ENCODE data around the gene RBM14.

RBM14 gene

DNA sequence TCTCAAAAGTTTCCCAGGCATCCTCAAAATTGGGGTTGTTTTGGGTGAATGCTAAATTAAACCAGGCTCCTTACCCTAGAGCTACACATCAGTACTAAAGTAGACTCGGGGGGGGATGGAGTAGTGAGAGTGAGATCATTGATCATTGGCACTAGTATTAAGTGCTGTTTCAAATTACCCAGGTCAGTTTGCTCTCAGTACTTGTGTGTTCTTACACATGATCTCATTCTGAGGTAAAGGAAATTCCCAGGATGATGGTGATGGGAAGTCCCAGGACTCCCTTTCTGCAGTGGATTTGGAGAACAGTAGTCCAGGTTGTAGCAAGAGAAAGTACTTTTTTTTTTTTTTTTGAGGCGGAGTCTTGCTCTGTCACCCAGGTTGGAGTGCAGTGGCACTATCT lies 34.6 kb downstream of the RBM14 start:
- DNase-seq (no peak), ATAC-seq (replicated peaks) (peak; percentile 9)
- peak overlapping the region in 1 of 2 donors; percentile 85 for H3K27ac Mint-ChIP-seq
- no peaks in the 10 kb centered on the region for H3K27me3 Mint-ChIP-seq
- peaks cover 26 to 45% of the 10 kb centered on the region in 2 donors for H3K4me1 Mint-ChIP-seq (ENCODE audit: low read depth in 2 of 2)
- H3K36me3 Mint-ChIP-seq (ENCODE audit: insufficient read depth) = peaks cover 99% of the 10 kb centered on the region
- peak overlapping the region in 1 of 2 donors; percentile 12 for H3K4me3 Mint-ChIP-seq
- H3K9me3 Mint-ChIP-seq = no peaks in the 10 kb centered on the region

DNA sequence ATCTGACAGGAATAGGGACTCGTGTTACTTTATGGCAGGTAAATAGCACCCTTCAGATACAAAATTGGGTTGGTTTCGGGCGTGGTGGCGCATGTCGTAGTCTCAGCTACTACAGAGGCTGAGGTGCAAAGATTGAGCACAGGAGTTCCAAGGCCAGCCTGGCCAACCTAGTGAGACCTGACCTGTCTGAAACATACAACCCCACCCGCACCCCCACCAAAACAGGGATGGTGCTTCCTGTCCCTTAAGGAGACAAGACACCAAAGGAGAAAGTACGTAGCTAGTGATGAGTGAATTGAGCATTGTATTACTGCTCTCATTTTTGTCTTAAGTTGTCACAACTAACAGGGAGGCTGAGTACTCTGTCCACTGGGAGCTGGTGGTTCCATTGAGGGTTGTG lies 36.2 kb downstream of the RBM14 start:
- no peak for ATAC-seq (replicated peaks)
- Mint-ChIP-seq H3K4me3 (no peak overlapping the region), H3K36me3 (ENCODE audit: insufficient read depth) (peaks cover 99% of the 10 kb centered on the region), H3K9me3 (no peaks in the 10 kb centered on the region), H3K27me3 (no peaks in the 10 kb centered on the region), H3K4me1 (ENCODE audit: low read depth in 2 of 2) (peaks cover 12 to 29% of the 10 kb centered on the region in 2 donors), H3K27ac (peak overlapping the region; percentile 56 to 85)
- DNase-seq = no peak

DNA sequence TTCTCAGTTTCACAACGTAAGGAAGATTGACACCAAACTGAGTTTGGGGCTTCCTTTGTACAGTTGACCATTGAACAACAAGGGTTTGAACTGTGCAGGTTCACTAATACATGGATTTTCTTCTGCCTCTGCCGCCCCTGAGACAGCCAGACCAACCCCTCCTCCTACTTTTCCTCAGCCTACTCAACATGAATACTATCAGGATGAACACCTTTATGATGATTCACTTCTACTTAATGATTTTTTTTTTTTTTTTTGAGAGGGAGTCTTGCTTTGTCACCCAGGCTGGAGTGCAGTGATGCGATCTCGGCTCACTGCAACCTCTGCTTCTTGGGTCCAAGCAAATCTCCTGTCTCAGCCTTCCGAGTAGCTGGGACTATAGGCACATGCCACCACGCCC lies 36.7 kb downstream of the RBM14 start:
- Mint-ChIP-seq H3K9me3 (no peaks in the 10 kb centered on the region), H3K4me3 (peak overlapping the region in 1 of 2 donors; percentile 37), H3K36me3 (ENCODE audit: insufficient read depth) (peaks cover 99% of the 10 kb centered on the region), H3K4me1 (ENCODE audit: low read depth in 2 of 2) (peaks cover 12 to 28% of the 10 kb centered on the region in 2 donors), H3K27me3 (no peaks in the 10 kb centered on the region), H3K27ac (peak overlapping the region; percentile 67 to 87)
- ATAC-seq (replicated peaks) = no peak
- DNase-seq = no peak

DNA sequence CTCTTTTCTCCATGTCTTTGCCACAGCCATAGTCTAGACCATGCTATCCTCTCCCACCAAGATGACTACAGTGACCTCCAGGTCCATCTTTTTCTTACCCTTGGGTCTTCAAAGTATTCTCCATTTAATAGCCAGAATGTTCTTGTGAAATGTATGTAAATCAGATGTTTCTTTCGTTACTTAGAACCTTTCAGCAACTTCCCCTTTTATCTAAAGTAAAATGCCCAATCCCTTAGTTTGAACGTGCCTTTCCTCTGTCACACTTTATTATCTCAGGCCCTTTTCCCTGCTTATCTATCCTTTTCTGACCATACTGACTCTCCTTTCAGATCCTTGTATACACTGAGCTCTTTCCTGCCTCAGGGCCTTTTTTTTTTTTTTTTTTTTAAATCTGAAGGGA lies 43.3 kb downstream of the RBM14 start:
- Mint-ChIP-seq H3K9me3 (no peaks in the 10 kb centered on the region), H3K27me3 (no peaks in the 10 kb centered on the region), H3K27ac (peak overlapping the region in 1 of 2 donors; percentile 17), H3K4me3 (no peak overlapping the region), H3K36me3 (ENCODE audit: insufficient read depth) (peaks cover 95% of the 10 kb centered on the region), H3K4me1 (ENCODE audit: low read depth in 2 of 2) (peaks cover 2 to 22% of the 10 kb centered on the region in 2 donors)
- DNase-seq (no peak), ATAC-seq (replicated peaks) (peak; percentile 7)

DNA sequence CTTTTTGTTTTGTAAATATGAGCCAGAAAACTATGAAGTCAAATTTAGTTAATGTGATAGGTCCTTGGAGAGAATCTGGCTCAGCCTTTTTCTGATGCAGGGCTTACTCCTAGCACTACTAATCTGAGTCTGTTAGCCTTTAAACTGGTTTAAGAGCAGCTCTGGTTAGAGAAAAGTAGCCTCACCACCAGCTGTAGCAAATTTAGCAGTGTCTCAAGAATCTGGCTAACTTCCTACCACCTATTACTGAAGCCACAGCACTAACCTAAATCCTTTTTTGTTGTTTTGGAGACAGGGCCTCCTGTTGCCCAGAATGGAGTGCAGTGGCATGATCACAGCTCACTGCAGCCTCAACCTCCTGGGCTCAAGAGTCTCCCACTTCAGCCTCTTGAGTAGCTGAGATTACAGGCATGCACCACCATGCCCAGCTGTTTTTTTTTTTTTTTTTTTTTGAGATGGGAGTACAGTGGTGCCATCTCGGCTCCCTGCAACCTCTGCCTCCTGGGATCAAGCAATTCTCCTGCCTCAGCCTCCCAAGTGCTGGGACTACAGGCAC lies 47.4 kb downstream of the RBM14 start:
- no peak for DNase-seq
- ATAC-seq (replicated peaks) = no peak
- H3K36me3 Mint-ChIP-seq (ENCODE audit: insufficient read depth) = peaks cover 96% of the 10 kb centered on the region
- H3K4me3 Mint-ChIP-seq = no peak overlapping the region
- peak overlapping the region; percentile 49 to 83 for H3K27ac Mint-ChIP-seq
- no peaks in the 10 kb centered on the region for H3K27me3 Mint-ChIP-seq
- peaks cover 6 to 22% of the 10 kb centered on the region in 2 donors for H3K4me1 Mint-ChIP-seq (ENCODE audit: low read depth in 2 of 2)
- H3K9me3 Mint-ChIP-seq = no peaks in the 10 kb centered on the region

DNA sequence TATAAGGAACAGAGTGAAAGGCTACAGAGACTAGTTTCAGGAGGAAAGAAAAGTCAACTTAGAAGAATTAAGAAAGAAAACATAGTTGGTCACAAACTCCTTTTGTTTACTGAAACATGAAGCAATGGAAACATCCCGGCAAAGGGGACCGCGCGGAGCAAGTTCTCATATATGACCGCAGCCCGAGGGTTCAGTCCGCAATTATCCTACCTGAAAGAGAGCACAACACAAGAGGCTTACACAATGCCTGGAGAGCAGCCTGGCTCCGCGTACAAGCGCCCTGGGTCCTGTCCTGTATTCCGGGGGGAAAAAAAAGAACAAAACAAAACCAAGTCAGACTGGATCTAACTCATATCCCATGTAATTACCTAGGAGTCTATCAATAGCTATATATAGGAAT lies 48.9 kb downstream of the RBM14 start:
- H3K27me3 Mint-ChIP-seq = no peaks in the 10 kb centered on the region
- no peak for DNase-seq
- H3K36me3 Mint-ChIP-seq (ENCODE audit: insufficient read depth) = peaks cover 93% of the 10 kb centered on the region
- ATAC-seq (replicated peaks) = no peak
- H3K27ac Mint-ChIP-seq = peak overlapping the region; percentile 47 to 83
- H3K4me3 Mint-ChIP-seq = no peak overlapping the region
- peaks cover 6 to 24% of the 10 kb centered on the region in 2 donors for H3K4me1 Mint-ChIP-seq (ENCODE audit: low read depth in 2 of 2)
- H3K9me3 Mint-ChIP-seq = no peaks in the 10 kb centered on the region

DNA sequence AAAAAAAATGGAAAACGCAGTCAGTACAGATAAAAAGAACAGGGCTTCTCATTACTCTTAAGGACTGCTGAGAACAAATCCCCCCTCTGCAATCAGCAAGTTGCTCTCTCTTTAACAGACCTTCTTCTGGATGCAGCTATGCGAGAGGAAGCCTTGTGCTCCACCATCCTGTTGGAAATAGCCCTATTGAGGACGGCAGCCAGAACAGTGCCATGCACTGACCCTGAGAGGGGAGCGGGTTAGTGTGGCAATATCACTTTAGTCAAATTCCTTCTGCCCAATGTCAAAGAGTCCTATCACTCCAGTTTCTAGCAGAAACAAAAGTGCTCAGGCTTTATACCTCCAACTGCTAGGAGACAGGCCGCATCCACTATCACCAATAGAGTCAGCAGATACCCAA lies 54.4 kb downstream of the RBM14 start:
- Mint-ChIP-seq H3K36me3 (ENCODE audit: insufficient read depth) (peaks cover 67% of the 10 kb centered on the region), H3K9me3 (no peaks in the 10 kb centered on the region), H3K27me3 (no peaks in the 10 kb centered on the region), H3K27ac (peak overlapping the region; percentile 41 to 60), H3K4me3 (no peak overlapping the region), H3K4me1 (ENCODE audit: low read depth in 2 of 2) (peaks cover 5 to 23% of the 10 kb centered on the region in 2 donors)
- DNase-seq = no peak
- peak; percentile 8 for ATAC-seq (replicated peaks)

DNA sequence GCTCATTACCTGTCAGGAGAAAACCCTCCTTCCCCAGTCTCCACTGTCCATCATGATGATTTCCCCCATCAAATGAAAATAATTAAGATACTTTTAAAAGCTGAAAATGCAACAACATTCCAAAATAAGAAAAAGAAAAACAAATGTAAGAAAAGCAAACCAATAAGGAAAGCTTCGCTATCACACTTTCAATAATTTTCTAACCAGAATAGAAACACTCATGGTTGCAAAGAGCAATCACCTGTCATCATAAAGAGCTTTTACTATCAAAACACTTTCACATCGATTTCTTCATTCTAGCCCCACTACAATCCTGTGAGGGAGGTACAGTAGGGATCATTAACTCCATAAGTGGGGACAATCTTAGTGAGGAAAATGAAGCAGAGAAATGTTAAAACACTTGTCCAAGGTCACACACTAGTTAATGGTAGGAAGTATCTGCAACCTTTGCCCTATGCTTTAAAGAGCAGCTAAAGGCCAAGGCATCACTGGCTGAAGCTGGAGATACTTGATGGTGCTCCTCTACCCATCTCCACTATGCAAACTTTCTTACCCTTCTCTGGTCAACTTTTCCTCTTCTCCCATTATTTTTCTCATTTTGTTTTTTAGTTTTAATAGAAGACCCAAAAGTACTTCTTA lies 58.7 kb downstream of the RBM14 start:
- H3K4me1 Mint-ChIP-seq (ENCODE audit: low read depth in 2 of 2) = peaks cover 24 to 29% of the 10 kb centered on the region in 2 donors
- peak overlapping the region; percentile 32 to 74 for H3K27ac Mint-ChIP-seq
- ATAC-seq (replicated peaks) (no peak), DNase-seq (no peak)
- no peaks in the 10 kb centered on the region for H3K9me3 Mint-ChIP-seq
- H3K36me3 Mint-ChIP-seq (ENCODE audit: insufficient read depth) = peaks cover 51% of the 10 kb centered on the region
- H3K4me3 Mint-ChIP-seq = peak overlapping the region in 1 of 2 donors; percentile 44
- H3K27me3 Mint-ChIP-seq = no peaks in the 10 kb centered on the region

DNA sequence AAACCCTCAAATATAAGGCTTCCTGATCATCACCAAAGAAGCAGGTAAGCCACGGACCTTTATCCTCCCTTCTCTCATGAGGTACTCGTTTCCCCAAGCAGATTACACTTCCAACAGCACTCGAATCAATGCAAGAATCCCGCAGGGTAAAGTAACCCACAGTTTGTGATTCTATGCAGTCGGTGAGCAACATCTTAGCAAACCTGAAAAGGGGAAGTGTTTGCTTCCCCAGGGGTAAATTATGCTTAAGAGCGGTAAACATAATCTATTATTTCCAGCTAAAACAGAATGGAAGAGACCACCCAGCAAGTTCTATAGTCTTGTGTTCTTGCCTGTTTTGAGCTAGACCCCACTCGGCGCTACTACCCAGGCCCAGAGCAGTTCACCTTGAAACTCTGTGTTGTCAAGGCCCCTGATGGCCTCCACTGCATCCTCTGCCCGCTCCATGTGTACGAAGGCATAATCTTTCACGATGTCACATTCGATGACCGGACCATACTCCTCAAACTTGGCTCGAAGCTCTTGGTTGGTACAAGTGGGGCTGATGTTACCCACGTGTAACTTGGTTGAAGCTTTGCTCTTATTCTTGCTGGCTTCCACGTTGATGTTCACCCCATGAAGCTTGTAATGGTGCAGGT lies 60.0 kb downstream of the RBM14 start:
- no peaks in the 10 kb centered on the region for H3K9me3 Mint-ChIP-seq
- peak overlapping the region; percentile 90 to 99 for H3K4me3 Mint-ChIP-seq
- peaks cover 24 to 29% of the 10 kb centered on the region in 2 donors for H3K4me1 Mint-ChIP-seq (ENCODE audit: low read depth in 2 of 2)
- no peak for DNase-seq
- H3K27ac Mint-ChIP-seq = peak overlapping the region; percentile 74 to 99
- no peak for ATAC-seq (replicated peaks)
- H3K27me3 Mint-ChIP-seq = no peaks in the 10 kb centered on the region
- H3K36me3 Mint-ChIP-seq (ENCODE audit: insufficient read depth) = peaks cover 46% of the 10 kb centered on the region
